SK-N-DZ (cell line): Measurements from ENCODE around the gene ADAMTS17.

Experiments
- DNase-seq: peaks from one replicate; pipeline ENCODE4 v3.0.0-alpha.2; 2015; ENCODE audit warnings: low spot score

ADAMTS17 gene

GRCh38 chr15:100309109-100310040 lies 32.4 kb downstream of the ADAMTS17 start:
- no peak for DNase-seq

- no peak for DNase-seq
Measured at GRCh38 chr15:100308608-100309007, 33.2 kb downstream of the ADAMTS17 start.

GRCh38 chr15:100308213-100308600 lies 33.6 kb downstream of the ADAMTS17 start:
- no peak for DNase-seq

- no peak for DNase-seq
Measured at GRCh38 chr15:100307241-100308212, 34.2 kb downstream of the ADAMTS17 start.

GRCh38 chr15:100306098-100306497 lies 35.7 kb downstream of the ADAMTS17 start:
- no peak for DNase-seq

- no peak for DNase-seq
Measured at GRCh38 chr15:100301910-100302431, 39.8 kb downstream of the ADAMTS17 start.

GRCh38 chr15:100298257-100298656 lies 43.5 kb downstream of the ADAMTS17 start:
- no peak for DNase-seq

- DNase-seq, result no peak
Measured at GRCh38 chr15:100297812-100298211, 44.0 kb downstream of the ADAMTS17 start.

GRCh38 chr15:100295939-100296565 lies 45.7 kb downstream of the ADAMTS17 start:
- no peak for DNase-seq

- DNase-seq, result no peak
Measured at GRCh38 chr15:100292010-100292409, 49.8 kb downstream of the ADAMTS17 start.

- no peak for DNase-seq
Measured at GRCh38 chr15:100291106-100291505, 50.7 kb downstream of the ADAMTS17 start.

- DNase-seq, result no peak
Measured at GRCh38 chr15:100285641-100286295, 56.0 kb downstream of the ADAMTS17 start.

- no peak for DNase-seq
Measured at GRCh38 chr15:100284701-100285100, 57.1 kb downstream of the ADAMTS17 start.

- DNase-seq, result no peak
Measured at GRCh38 chr15:100284191-100284590, 57.6 kb downstream of the ADAMTS17 start.

- no peak for DNase-seq
Measured at GRCh38 chr15:100281096-100281917, 60.5 kb downstream of the ADAMTS17 start.

- DNase-seq, result no peak
Measured at GRCh38 chr15:100279849-100280248, 61.9 kb downstream of the ADAMTS17 start.

GRCh38 chr15:100279446-100279845 lies 62.3 kb downstream of the ADAMTS17 start:
- DNase-seq, result no peak

- no peak for DNase-seq
Measured at GRCh38 chr15:100278596-100279380, 63.0 kb downstream of the ADAMTS17 start.
